ENCODE results near the gene GJD2.
A peak's percentile ranks its signal among the peaks of the same experiment; 100 is the strongest.

DNA sequence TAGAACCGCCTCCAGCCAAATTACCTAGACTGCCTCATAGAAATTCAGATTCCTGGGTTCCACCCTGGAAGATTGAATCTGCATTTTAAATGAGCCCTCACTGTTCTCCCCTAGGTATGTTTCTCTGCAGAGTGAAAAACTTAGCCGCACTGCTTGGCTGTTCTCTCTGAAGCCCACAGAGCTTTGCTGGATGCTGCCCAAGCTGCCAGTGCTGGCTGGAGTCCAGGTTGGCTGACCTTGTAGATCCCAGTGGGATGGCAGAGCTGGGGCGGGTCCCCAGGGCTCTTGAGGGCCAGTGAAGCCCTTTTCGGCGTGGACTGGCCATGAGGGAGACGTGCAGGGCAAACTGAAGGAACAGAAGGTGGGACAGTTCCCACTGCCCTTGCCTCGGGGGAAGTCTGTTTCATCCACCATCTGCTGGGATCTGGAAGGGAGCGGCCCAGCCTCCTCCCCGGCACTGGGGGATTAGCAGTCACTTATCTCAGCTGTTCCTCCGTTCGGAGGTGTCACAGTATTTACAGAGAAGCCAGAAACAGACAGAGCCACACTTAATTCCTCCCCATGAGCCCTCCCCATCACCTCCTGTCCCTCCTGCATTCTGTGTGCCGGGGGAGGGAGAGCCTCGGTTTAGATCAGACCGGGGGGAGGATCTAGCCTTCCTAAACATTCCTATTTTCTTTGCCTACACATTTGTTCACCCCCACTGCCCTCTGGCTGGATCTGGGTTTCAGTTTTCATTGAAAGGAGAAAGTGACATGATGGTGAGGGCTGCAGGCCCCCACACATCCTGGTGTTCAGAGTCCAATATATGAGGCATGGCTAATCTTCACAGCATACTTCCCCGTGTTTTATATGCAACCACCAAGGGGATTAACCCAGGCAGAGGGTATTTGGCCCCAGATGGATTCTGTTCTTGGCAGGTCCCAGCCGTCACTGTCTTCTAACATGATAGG lies 44.6 kb upstream of the GJD2 start:
- TF ChIP-seq GATA2 (IDR thresholded peaks at IDR 0.05; ENCODE audit: low read depth, low read length): peak; percentile 51
- no peak for TF ChIP-seq GATA3 (IDR thresholded peaks at IDR 0.05; ENCODE audit: low read depth, low read length)

Data from SH-SY5Y (cell line).